HG02642 (cell line): ENCODE measurements around the gene KCNE1.
A peak's percentile ranks its signal among the peaks of the same experiment; 100 is the strongest.
"Not testable (repeated sequence)": the region's sequence is repeated elsewhere in the genome, so short reads cannot be mapped to it uniquely, and the experiment has no call there.

Source experiments
- ATAC-seq: cut with Tn5 transposase; IDR thresholded peaks from one replicate; pipeline ENCODE4 v1.9.1; 2021; ENCODE audit warnings: mild to moderate bottlenecking; ENCODE audit not compliant: unreplicated experiment, poor library complexity

The KCNE1 gene

DNA sequence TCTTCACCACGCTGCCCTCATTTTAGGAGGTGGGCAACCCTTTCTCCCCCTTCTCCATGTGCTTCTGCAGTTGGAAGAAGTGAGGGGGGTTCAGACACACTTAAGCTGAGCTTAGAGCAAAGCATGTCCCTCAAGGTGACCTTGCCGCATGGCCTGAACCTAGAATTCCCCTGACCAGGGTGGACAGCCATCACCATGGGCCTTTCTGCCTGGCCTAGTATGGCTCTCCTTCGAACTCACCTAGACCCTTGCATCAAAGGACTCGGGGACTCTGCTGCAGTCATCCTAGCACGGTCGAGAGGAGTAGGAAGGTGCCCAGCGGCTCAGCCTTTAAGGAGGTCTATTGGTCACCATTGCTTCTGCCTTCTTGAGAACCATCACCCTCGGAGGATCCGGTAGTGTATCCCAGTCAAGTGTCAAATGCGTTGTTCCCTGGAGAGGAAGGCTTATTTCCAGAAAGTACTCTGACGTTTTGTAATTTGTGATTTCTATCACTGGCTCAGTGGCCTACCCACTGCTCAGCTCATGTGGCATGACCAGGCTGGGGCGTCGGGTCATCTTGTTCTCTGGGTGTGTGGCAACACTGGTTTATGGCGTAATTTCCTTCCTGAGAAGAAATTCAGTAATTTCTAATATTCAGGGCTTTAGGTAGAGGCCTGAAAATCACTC lies at the start of gene KCNE1:
TSS of gene KCNE1 (minus strand) at position 424 of the 669 bp plus-strand sequence. CDS start 62,576 bp downstream, outside the sequence.
- ATAC-seq = no peak

DNA sequence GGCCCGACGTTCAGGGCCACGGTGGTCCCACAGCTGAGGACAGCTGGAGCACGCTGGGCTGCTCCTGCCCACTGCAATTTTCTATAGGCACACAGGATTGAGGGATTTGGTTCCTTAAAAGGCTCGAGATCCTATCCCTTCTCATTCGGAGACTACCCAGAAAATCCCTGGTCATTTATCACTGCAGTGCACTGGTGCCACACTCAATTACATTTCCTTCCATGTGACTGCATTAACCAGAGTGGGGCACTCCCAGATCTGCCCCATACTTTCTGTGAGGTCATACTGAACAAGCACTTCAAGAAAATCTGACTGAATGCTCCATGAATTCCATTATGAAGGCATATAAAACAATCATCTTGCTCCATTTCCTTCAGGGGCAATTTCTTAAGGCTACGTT lies 49.8 kb upstream of the KCNE1 start:
- no peak for ATAC-seq

DNA sequence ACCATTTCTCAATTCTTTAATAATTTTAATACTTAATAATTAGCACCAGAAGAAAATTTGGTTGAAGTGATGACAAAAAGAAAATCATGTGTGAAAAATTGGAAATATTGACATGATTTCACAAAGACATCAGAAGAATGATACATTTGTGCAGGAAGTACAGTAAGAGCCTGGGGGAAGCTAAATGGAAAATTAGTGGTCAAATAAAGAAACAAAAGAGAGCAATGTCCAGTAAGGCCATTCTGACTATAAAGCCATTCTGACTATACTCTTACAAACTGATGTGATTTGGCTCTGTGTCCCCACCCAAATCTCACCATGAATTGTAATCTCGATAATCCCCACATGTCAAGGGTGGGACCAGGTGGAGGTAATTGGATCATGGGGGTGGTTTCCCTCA lies 48.6 kb upstream of the KCNE1 start:
- ATAC-seq = no peak

DNA sequence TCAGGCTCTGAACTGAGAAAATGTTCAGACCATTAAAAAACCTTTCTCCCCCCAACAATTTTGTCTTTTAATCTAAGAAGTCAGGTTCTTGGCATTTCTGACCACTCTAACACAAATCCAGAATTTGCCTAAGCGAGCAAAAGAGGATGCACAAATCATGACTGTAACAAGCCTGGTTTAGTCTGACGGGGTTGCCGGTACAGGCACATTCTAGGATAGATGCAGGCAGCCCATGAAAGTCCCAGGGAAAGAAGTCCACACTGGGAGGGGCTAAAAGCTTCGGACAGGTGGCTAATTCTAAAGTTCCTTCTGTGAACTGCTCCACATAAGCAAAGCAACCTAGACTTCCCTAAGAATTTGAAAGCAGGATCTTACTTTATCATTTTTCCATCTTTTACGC lies 48.0 kb upstream of the KCNE1 start:
- no peak for ATAC-seq

DNA sequence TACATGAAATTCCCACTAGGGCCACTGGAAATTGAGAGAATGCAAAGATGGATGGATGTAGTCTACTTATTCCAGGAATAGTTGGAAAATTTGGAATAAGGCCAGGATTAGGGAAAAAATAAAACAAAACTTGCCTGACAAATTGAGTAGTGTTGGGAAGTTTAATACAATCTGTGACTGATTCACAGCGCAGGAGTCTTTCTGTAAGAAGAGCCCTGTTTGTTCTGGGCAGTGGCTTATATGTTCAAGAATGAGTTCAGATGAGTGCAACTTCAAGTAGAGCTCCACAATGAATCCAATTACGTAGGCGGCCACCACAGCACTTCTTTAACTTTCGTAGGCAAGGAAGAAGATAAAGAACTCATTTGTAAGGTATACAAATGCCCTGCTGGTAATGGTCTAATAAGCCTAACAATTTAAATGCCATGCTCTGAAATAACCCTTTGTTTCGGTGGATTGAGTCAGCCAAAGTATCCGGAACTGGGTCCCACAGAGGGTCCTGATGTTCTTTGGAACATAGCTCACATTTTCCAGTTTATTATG lies 47.1 kb upstream of the KCNE1 start:
- no peak for ATAC-seq

DNA sequence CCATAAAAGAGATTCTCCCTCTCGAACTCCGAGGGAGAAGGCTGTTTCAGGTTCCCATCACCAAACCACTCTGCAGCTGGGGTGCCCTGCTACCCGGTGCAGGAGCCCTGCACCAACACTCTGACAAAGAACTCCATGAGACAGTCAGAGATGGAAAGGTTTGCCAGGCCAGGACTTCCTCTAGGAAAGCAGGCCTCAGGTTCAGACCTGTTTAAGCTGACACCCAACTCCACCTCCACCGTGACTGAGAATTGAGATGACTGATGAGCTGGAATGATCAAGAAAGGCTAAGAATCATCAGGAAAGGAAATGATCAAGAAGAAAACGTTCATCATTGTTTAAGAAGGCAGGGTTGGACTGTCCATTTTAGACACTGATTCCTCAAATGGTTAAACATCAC lies 46.2 kb upstream of the KCNE1 start:
- ATAC-seq = no peak

DNA sequence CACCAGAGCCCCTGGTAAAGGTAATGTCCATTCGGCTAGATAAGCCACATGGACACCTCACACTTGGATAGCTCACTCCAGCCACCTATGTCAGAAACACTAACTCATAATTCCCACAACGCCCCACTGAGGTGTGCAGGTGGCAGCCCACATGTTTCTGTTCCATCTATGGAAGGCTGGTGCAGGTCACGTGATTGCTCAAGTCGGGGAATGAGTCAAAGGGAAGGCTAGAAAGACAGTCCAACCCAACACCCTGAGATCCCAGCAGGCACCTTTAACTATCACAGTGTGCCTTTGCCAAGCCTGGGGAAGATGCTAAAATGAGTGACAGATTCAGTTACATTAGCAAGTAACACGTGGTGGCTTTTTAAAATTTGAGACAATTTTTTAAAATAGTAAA lies 45.3 kb upstream of the KCNE1 start:
- no peak for ATAC-seq

DNA sequence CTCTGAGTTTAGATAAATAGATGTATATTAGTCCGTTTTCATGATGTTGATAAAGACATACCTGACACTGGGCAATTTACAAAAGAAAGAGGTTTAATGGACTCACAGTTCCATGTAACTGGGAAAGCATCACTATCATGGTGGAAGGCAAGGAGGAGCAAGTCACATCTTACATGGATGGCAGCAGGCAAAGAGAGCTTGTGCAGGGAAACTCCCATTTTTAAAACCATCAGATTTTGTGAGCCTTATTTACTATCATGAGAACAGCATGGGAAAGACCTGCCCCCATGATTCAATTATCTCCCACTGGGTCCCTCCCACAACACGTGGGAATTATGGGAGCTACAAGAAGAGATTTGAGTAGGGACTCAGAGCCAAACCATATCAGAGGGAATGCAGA lies 42.7 kb upstream of the KCNE1 start:
- not testable (repeated sequence) for ATAC-seq

DNA sequence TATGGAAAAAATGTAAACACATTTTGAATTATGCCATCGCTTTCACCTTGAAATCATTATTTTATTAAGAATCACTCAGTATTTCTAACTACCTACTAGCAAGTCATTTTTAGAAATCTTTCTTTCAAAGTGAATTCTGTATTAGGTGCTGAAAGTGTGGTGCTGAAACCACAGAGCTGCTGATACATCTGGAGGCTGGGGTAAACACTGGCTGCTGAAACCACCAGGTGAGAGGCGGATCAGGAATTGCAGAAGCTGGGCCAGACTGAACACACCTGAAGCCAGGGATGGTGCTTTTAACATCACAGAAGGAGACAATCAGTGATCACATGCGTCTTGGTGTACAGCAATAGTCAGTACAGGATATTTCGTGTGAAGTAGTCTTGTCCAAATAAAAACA lies 42.2 kb upstream of the KCNE1 start:
- no peak for ATAC-seq

DNA sequence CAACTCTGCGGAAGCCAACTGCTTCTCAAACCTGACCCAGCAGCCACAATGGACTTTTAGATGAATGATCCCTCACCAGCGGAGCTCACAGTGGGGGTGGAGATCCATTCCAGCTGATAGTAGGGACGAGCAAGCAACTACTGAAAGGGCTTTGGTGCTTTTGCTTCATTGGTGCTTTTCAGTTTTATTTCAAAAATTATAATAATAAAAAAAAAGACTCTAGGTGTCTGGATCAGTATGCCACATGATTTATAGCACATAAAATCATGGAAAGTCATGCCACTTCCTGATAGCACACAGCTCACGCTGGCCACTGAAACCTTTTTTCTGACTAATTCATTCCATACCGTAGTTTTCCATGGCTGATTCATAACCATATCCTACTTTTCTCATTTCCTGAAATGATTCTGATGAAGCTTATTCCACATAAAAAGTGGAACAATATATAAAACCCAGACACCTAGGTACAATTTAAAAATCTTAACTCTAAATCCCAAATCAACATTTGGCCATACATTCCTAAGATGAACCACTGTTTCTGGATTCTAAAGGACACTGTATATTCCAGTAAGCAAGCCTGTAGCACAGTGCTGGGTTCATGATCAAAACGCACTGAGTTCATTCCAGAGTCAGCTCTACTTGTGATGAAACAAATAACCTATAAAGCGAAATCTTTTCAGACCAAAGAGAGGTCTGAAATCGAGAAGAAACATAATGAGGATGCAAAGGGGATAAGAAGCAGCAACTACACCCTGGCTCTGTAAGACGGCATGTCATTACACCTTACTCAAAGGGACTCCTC lies 41.3 kb upstream of the KCNE1 start:
- ATAC-seq = no peak

DNA sequence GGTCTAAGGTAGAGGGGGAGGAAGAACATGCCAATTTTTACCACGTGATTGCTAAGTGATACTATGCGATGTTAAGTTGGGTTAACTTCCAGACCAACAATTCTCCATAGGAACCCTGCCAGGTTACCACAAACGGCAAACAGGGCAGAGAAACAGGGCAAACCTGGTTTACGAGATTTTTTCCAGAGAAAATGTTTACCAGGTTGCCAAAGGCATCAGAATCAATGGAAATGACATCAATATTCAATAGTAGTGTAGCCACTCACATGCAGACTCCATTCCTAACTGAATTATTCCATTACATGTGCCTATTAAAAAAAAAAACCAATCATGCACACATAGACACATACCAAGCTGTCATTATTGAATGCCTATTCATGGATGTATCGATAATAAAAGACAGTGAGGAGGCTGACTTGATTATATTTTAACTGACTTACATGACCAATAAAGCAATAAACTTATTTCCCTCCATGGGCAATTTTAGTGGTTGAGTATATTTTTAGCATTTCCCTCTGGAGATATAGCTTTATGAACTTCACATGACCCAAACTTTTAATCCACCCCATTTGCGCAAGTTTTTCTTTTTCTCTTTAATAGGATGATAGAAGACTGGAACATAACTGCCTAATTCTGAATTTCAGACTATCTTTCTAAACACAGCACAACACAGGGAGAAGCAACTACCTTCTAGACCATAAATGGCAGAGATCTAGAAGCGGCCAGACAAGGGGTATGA lies 40.5 kb upstream of the KCNE1 start:
- no peak for ATAC-seq

DNA sequence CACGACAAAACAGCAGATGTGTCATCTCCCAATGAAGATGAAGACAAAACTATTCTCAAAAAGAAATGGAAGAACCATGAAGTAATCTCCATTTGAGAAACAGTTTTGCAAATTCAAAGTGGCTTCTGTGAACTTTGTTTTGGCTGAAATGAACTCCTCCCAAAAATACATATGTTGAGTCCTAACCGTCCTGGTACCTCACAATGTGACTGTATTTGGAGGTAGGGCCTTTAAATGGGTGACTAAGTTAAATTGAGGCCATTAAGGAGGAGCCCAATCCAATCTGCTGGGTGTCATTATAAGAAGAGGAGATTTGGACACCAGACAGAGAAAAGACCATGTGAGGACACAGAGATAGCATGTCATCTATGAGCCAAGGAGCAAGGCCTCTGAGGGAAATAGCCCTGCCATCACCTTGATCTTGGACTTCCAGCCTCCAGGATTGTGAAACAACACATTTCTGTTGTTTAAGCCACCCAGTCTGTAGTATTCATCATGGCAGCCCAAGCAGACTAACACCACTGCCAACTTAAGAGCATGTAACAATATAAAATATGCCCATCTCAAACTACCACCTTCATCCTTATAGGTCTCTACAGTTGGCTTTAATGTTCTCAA lies 38.3 kb upstream of the KCNE1 start:
- no peak for ATAC-seq

DNA sequence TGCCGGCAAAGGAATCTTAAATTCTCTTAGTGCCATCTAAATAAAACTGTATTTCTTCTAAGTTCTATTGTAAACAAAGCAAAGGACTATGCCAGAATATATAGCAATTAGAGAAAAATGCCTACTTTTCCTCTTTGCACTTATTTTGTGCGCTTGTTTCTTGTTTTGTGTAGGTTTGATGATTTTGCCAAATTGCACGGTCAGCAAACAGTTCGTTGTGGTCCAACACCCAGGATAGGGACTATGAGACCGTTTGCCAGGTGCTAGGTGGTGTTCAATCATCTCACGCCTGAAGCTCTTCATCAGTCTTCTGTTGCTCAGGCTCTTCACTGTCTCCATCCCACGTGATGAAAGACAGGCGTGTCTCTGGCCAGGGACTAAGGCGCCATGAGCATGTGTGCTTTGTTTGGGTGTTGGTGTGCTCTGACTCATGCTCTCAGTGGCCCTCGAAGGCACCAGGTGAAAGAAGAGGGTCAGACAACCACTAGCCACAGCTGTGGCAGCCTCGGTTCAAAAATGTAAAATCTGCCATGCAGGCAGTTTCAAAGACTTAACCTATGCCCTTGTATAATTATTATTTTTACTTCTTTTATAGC lies 36.9 kb upstream of the KCNE1 start:
- no peak for ATAC-seq

DNA sequence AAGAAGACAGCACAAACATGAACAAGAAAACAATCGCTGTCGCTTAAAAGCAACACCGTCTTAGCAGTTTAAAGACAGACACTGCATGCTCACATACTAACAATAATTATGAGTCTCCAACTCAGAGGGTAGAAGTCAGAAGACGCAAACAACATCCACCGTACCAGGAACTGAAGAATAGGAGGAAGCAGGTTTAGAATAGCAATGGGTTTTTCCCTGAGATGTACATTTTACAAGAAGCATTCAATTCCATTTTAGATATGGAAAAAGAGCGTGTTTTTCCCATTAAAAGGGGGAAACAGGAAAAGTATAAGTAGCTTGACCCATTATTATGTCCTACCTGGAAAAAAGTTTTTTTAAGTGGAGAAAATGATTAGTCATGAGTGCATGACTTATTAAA lies 34.5 kb upstream of the KCNE1 start:
- no peak for ATAC-seq

DNA sequence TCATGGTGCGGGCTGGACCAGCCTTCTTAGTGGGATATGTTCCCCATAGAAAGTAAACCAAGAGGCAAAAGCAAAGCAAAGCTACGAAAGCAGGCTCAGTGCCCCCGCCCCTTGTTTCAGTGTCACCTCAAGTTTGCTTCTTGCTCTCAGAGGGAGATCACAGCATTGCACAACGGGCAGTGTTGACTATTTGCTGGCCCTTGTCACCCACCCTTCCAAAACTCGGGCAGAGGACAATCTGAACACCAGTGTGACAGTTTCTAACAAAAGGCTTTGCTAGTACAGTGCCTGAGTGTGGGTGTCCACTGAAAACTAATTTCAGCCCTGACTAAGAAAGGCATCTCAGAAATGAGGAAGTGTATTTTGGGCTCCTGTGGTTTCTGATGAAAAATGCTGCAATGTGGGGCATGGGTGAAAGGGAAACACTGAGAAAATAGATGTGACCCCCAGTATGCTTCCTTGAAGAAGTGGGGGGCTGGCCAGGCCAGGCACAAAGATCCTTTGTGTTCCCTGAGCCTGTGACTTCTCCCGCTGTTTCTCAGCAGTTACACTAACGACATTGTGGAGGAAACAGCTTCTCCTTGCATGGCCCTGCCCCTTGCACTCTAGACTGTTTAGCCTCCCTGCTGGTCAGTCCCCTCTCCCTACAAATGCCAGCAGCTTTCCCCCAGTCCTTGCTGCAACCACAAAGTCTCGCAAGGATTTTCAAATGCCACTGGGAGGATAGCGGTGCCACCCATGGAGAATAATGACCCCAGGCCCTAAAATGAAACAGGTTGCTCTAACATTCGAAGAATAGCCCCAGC lies 33.3 kb upstream of the KCNE1 start:
- peak; percentile 84 for ATAC-seq

DNA sequence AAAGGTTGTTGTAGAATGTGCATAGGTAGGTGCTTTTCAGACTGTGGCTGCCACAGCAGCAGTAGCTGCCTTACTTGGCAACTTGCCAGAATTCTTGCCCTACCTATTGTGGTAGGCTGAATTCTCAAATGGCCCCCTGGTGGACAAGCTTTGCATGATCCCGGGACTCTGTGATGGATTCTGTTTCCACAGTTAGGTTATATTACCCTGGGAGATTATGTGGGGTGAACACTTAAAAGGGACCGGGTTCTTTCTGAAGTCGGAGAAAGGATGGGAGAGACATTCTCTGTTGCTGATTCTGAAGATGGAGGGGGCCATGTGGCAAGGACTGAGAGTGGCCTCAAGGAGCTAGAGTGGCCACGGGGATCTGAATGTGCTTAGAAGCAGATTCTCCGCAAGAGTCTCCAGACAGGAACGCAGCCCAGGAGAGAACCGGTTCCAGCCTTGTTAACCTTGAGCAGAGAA lies 32.1 kb upstream of the KCNE1 start:
- no peak for ATAC-seq

DNA sequence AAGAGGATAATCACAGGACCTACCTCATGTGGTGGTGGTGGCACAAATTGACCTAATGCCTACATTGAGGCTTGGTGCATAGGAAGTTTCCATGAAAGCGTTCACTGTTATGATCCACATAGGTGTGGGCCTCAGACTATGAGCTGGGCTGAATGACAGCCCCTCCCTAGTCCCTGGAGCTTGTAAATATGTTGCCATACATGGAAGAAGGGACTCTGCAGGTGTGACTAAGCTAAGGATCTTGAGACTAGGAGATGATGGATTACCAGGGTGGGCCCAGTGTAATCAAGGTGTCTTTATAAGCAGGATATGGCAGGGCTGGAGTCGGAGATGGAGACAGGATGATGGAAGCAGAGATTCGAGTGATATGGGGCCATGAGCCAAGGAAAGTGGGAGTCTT lies 31.0 kb upstream of the KCNE1 start:
- no peak for ATAC-seq

DNA sequence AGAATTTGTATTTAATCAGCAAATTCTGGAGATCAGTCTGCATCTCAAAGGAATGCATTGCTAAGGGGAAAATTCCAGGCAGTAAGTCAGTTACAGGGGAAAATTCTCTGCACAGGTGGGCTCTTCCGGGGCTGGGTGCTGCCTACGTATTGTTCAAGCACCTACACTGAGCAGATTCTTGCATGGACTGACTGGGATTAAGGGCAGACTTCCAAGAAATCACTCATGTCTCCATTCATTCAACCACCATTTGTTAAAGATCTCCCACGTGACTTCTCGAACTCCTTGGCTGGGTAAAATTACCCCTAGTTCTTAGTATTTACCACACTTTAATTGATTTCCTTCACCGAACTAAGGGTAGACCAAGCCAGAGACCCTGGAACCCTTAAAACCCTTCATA lies 28.2 kb upstream of the KCNE1 start:
- no peak for ATAC-seq

DNA sequence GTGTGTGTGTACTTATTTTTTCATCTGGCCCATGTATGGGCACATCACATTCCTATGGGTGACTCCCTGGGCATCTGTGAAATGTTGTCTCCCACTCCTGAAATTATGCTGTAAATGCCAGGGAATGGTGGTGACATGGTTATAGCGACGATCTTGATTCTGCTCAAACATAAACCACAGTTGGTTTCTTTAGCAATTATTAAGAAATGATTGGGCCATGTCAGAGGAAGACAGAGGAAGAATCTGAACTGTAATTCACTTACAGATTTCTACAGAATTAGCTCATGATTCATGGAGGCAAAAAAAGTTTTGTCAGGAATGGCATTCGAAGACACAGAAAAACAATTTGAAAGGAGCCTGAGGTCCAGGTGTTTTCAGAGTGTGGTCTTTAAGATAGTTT lies 25.8 kb upstream of the KCNE1 start:
- no peak for ATAC-seq
